H1 (cell line): Measurements from ENCODE around the gene COL4A1. TPM values are rescaled to one million over a fixed set of nuclear protein-coding genes. Genes with fewer than 3 reads are reported as not detected.

Experiments used
- CTCF ChIA-PET: fragments of 300-600 bp; sonication (Branson Sonifier 250); formaldehyde crosslinking; loops from one replicate; lab custom pipeline; 2021; ENCODE audit not compliant: partially characterized antibody; lab: Charles Lee
- POLR2A ChIA-PET: fragments of 300-600 bp; sonication (Branson Sonifier 250); formaldehyde crosslinking; loops from one replicate; lab custom pipeline; 2021; ENCODE audit warnings: inconsistent platforms; ENCODE audit not compliant: partially characterized antibody; lab: Charles Lee
- DNase-seq, 2 experiments: peaks; one replicate each; pipeline versions ENCODE4 v3.0.0 to v3.0.0-alpha.2; 2010 to 2022; ENCODE audit warnings: low spot score in 2 of 2, low read depth in 1 of 2, mixed read lengths in 1 of 2
- FAIRE-seq: peaks from 2 replicates; lab custom pipeline; 2011; peaks lifted over from hg19 to GRCh38; lab: Jason Lieb, UNC
- H2AFZ ChIP-seq: 2 replicates; pipeline ENCODE4 v1.8.1; 2012; ENCODE audit warnings: low read length, inconsistent platforms
- H2AK5ac ChIP-seq: 2 replicates; pipeline ENCODE4 v1.6.1; 2013; ENCODE audit warnings: low read depth, low read length
- H2BK120ac ChIP-seq: replicated peaks from 2 replicates; pipeline ENCODE3; 2013; ENCODE audit warnings: low read depth, low read length, inconsistent platforms
- H2BK12ac ChIP-seq: 2 replicates; pipeline ENCODE4 v1.6.1; 2013; ENCODE audit warnings: low read depth, low read length
- H2BK15ac ChIP-seq: 2 replicates; pipeline ENCODE4 v1.6.1; 2013; ENCODE audit warnings: low read length
- H2BK20ac ChIP-seq: 2 replicates; pipeline ENCODE4 v1.6.1; 2013; ENCODE audit warnings: low read length
- H2BK5ac ChIP-seq: 2 replicates; pipeline ENCODE4 v1.6.1; 2013; ENCODE audit warnings: low read depth, low read length
- H3K14ac ChIP-seq: 2 replicates; pipeline ENCODE4 v1.6.1; 2013; ENCODE audit warnings: inconsistent platforms; ENCODE audit not compliant: insufficient read length
- H3K18ac ChIP-seq: 2 replicates; pipeline ENCODE4 v1.6.1; 2013; ENCODE audit warnings: low read length; ENCODE audit errors: extremely low read depth
- H3K23ac ChIP-seq: 2 replicates; pipeline ENCODE4 v1.6.1; 2013; ENCODE audit warnings: inconsistent platforms; ENCODE audit not compliant: insufficient read length
- H3K23me2 ChIP-seq: 2 replicates; pipeline ENCODE4 v1.6.1; 2013; ENCODE audit warnings: low read depth, low read length
- H3K27ac ChIP-seq: 2 replicates; pipeline ENCODE4 v1.6.1; 2011; ENCODE audit warnings: low read depth, low read length, inconsistent platforms
- H3K27me3 ChIP-seq, 4 experiments: replicated peaks in 1 of 4; 1 replicate in 1 of 4; 2 replicates in 3 of 4; pipeline versions ENCODE4 v1.6.1 to v1.8.1; 2011 to 2013; ENCODE audit warnings: low read length in 3 of 4, mild to moderate bottlenecking in 3 of 4, inconsistent platforms in 2 of 4, mixed read lengths in 2 of 4, moderate library complexity in 1 of 4; ENCODE audit not compliant: control insufficient read depth in 3 of 4, insufficient read depth in 3 of 4; ENCODE audit errors: extremely low read depth in 1 of 4
- H3K36me3 ChIP-seq, 4 experiments: 2 replicates each; pipeline versions ENCODE4 v1.6.1 to v1.8.1; 2011 to 2013; ENCODE audit warnings: mild to moderate bottlenecking in 4 of 4, low read length in 3 of 4, moderate library complexity in 2 of 4, control low read depth in 1 of 4, inconsistent platforms in 1 of 4; ENCODE audit not compliant: insufficient read depth in 4 of 4, control insufficient read depth in 2 of 4
- H3K4ac ChIP-seq: replicated peaks from 2 replicates; pipeline ENCODE3; 2013; ENCODE audit warnings: low read length, low read depth, mixed read lengths, inconsistent platforms; ENCODE audit not compliant: insufficient read length
- H3K4me1 ChIP-seq, 4 experiments: replicated peaks in 1 of 4; 1 replicate in 1 of 4; 2 replicates in 3 of 4; pipeline versions ENCODE4 v1.6.1 to v1.8.1; 2011 to 2013; ENCODE audit warnings: low read length in 3 of 4, inconsistent platforms in 2 of 4, mixed read lengths in 1 of 4; ENCODE audit not compliant: insufficient read depth in 4 of 4, control insufficient read depth in 3 of 4
- H3K4me2 ChIP-seq, 2 experiments: 2 replicates each; pipeline versions ENCODE4 v1.6.1 to v1.8.1; 2011 to 2013; ENCODE audit warnings: low read depth in 2 of 2, low read length in 2 of 2, control low read depth in 1 of 2, inconsistent platforms in 1 of 2, mild to moderate bottlenecking in 1 of 2; ENCODE audit not compliant: insufficient read depth in 1 of 2
- H3K4me3 ChIP-seq, 4 experiments: fragments of 200-600, 300-600 bp in 1 of 4; sonication (generic), shearing (Covaris generic), sonication (Bioruptor Twin) in 1 of 4; 2 replicates each; pipeline versions ENCODE4 v1.5.1 to v1.8.1; 2011 to 2016; ENCODE audit warnings: low read length in 4 of 4, low read depth in 3 of 4, control low read depth in 2 of 4, inconsistent platforms in 2 of 4, mild to moderate bottlenecking in 2 of 4, mixed read lengths in 1 of 4, moderate library complexity in 1 of 4; ENCODE audit not compliant: insufficient read depth in 2 of 4; ENCODE audit errors: extremely low read depth in 1 of 4
- H3K56ac ChIP-seq: replicated peaks from 2 replicates; pipeline ENCODE3; 2013; ENCODE audit warnings: low read depth, mild to moderate bottlenecking, mixed read lengths, low read length, inconsistent platforms; ENCODE audit not compliant: insufficient read length
- H3K79me1 ChIP-seq: 2 replicates; pipeline ENCODE4 v1.6.1; 2013; ENCODE audit warnings: low read depth, low read length, control low read depth
- H3K79me2 ChIP-seq, 2 experiments: 2 replicates each; pipeline versions ENCODE4 v1.6.1 to v1.8.1; 2012 to 2013; ENCODE audit warnings: low read length in 2 of 2, mild to moderate bottlenecking in 2 of 2, inconsistent platforms in 1 of 2; ENCODE audit not compliant: insufficient read depth in 2 of 2, control insufficient read depth in 1 of 2
- H3K9ac ChIP-seq, 4 experiments: replicated peaks in 1 of 4; 1 replicate in 1 of 4; 2 replicates in 3 of 4; pipeline versions ENCODE4 v1.6.1 to v1.8.1; 2011 to 2013; ENCODE audit warnings: low read depth in 3 of 4, low read length in 3 of 4, control low read depth in 2 of 4, mild to moderate bottlenecking in 2 of 4, moderate library complexity in 2 of 4, inconsistent platforms in 1 of 4; ENCODE audit errors: extremely low read depth in 1 of 4
- H3K9me3 ChIP-seq, 2 experiments: 2 replicates each; pipeline versions ENCODE4 v1.6.1 to v1.8.1; 2012 to 2013; ENCODE audit warnings: mild to moderate bottlenecking in 2 of 2, moderate library complexity in 2 of 2, control low read depth in 1 of 2, inconsistent platforms in 1 of 2, low read depth in 1 of 2, low read length in 1 of 2, mixed read lengths in 1 of 2; ENCODE audit not compliant: insufficient read depth in 2 of 2
- H4K20me1 ChIP-seq, 2 experiments: replicated peaks in 1 of 2; 2 replicates each; pipeline versions ENCODE3 to v1.8.1; 2011 to 2013; ENCODE audit warnings: inconsistent platforms in 2 of 2, low read length in 2 of 2, mild to moderate bottlenecking in 1 of 2; ENCODE audit not compliant: insufficient read depth in 2 of 2, control insufficient read depth in 1 of 2
- H4K5ac ChIP-seq: 2 replicates; pipeline ENCODE4 v1.6.1; 2013; ENCODE audit warnings: low read length, low read depth, mixed read lengths, inconsistent platforms; ENCODE audit not compliant: insufficient read length
- H4K8ac ChIP-seq: 2 replicates; pipeline ENCODE4 v1.8.0; 2013; ENCODE audit warnings: mild to moderate bottlenecking, moderate library complexity, low read length, inconsistent platforms; ENCODE audit not compliant: insufficient read depth; ENCODE audit errors: extremely low read depth
- H4K91ac ChIP-seq: replicated peaks from 2 replicates; pipeline ENCODE3; 2013; ENCODE audit warnings: low read length, mixed read lengths, inconsistent platforms; ENCODE audit not compliant: insufficient read length
- ATF2 ChIP-seq: IDR thresholded peaks from 2 replicates; pipeline ENCODE4 v1.6.1; 2012; ENCODE audit warnings: low read length, inconsistent platforms
- CEBPB ChIP-seq: IDR thresholded peaks from 2 replicates; pipeline ENCODE4 v1.6.1; 2012; ENCODE audit warnings: low read depth, low read length
- EP300 ChIP-seq, 2 experiments: IDR thresholded peaks; 1 replicate in 1 of 2; 2 replicates in 1 of 2; pipeline ENCODE4 v1.6.1; 2011 to 2012; ENCODE audit warnings: low read depth in 2 of 2, low read length in 2 of 2, mild to moderate bottlenecking in 2 of 2, borderline replicate concordance in 1 of 2, inconsistent platforms in 1 of 2, moderate library complexity in 1 of 2
- HDAC2 ChIP-seq, 2 experiments: fragments of 300-600 bp in 1 of 2; sonication (generic) in 1 of 2; IDR thresholded peaks; 2 replicates each; pipeline ENCODE4 v1.6.1; 2011 to 2012; ENCODE audit warnings: low read depth in 2 of 2, low read length in 2 of 2, mild to moderate bottlenecking in 2 of 2, moderate library complexity in 2 of 2, borderline replicate concordance in 1 of 2, inconsistent platforms in 1 of 2
- NRF1 ChIP-seq: IDR thresholded peaks from 2 replicates; pipeline ENCODE4 v1.6.1; 2011; ENCODE audit warnings: mild to moderate bottlenecking, low read depth, low read length, improper control_type of control experiment
- POLR2AphosphoS5 ChIP-seq: IDR thresholded peaks from 2 replicates; pipeline ENCODE4 v1.6.1; 2011; ENCODE audit warnings: low read depth, low read length
- RBBP5 ChIP-seq: IDR thresholded peaks from 2 replicates; pipeline ENCODE4 v1.7.1; 2012; ENCODE audit warnings: low read depth, mild to moderate bottlenecking, inconsistent platforms, low read length, moderate library complexity, borderline replicate concordance
- SIN3A ChIP-seq, 2 experiments: IDR thresholded peaks in 1 of 2; conservative IDR thresholded peaks in 1 of 2; 2 replicates each; pipeline ENCODE4 v1.6.1; 2011 to 2012; ENCODE audit warnings: low read length in 2 of 2, improper control_type of control experiment in 1 of 2, low read depth in 1 of 2, mild to moderate bottlenecking in 1 of 2
- SP1 ChIP-seq: IDR thresholded peaks from 2 replicates; pipeline ENCODE4 v1.6.1; 2011; ENCODE audit warnings: low read depth, low read length
- WGBS, 2 experiments: shearing (Covaris generic) in 1 of 2; methylation state at CpG; one replicate each; pipeline versions ENCODE4 v1.1.6 to v1.1.7; 2013 to 2015; ENCODE audit warnings: low lambda C conversion rate in 2 of 2, mixed read lengths in 2 of 2, inconsistent platforms in 1 of 2, low coverage in 1 of 2, missing lambda C conversion rate in 1 of 2; ENCODE audit not compliant: insufficient replicate concordance in 2 of 2, insufficient coverage in 1 of 2, insufficient read length in 1 of 2; ENCODE audit errors: extremely low coverage in 1 of 2, missing lambda C conversion rate in 1 of 2; 5-methylcytosine and 5-hydroxymethylcytosine counted together
- polyA plus RNA-seq, 7 experiments: library from polyadenylated mRNA; depleted of rRNA in 3 of 7; stranded (reverse) in 5 of 7; unstranded in 2 of 7; fragments of >200 nt in 5 of 7; fragments of 200-250 nt in 2 of 7; gene quantifications; 1 replicate in 5 of 7; 2 replicates in 1 of 7; 4 replicates in 1 of 7; pipeline versions ENCODE4 v1.2.1 to v1.2.3, GENCODE V29; 2011 to 2013; ENCODE audit warnings: missing spikeins in 2 of 7, mixed read lengths in 2 of 7
- total RNA-seq: library from RNA; stranded (reverse); fragmentation: NEBNext Ultra II Directional; extraction: Animal tissue kit (Norgen Biotek cat#: 25700); gene quantifications from 2 replicates; pipeline ENCODE4 v1.2.1, GENCODE V29; 2021

The COL4A1 gene
- total and polyA plus RNA-seq, 2 of the 8 experiments (the other 6 are each of a cell fraction or from before 2014, with no cell fraction given): 30.7 to 82.0 TPM

DNA sequence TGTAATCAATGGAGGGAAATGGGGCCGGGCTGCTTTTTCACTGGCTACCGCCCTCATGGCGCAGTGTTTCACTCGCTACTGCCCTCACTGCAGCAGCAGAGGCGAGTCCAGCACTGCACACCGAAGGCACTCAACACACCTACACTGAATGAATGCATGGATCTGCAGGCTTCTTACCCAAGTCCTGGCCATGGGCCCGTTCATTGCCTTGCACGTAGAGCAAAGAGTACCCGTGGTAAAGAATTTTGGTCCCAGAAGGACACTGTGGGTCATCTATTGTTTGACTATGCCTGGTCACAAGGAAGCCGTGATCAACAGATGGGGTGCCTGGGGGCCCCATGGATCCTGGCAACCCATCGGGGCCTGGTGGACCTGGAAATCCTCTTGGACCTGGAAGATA is 144.9 kb downstream of the COL4A1 start:
- Histone ChIP-seq H3K4me1 (no peaks in the 10 kb centered on the region), H3K14ac (no peak overlapping the region), H3K27me3 (no peaks in the 10 kb centered on the region), H4K20me1 (no peaks in the 10 kb centered on the region), H3K23me2 (no peaks in the 10 kb centered on the region), H4K5ac (no peak overlapping the region), H3K18ac (no peak overlapping the region), H2BK12ac (no peak overlapping the region), H2AFZ (no peak overlapping the region), H3K9me3 (no peaks in the 10 kb centered on the region), H3K79me1 (no peaks in the 10 kb centered on the region; the same call in 1 of the 2 replicates), H2BK120ac (no peak overlapping the region), H3K23ac (no peak overlapping the region), H3K4me3 (no peak overlapping the region), H2BK5ac (no peak overlapping the region), H3K4ac (no peak overlapping the region), H2BK15ac (no peak overlapping the region), H3K56ac (no peak overlapping the region), H2AK5ac (no peak overlapping the region), H3K4me2 (no peak overlapping the region), H3K79me2 (no peaks in the 10 kb centered on the region), H4K8ac (no peak overlapping the region), H4K91ac (no peak overlapping the region), H3K36me3 (peaks cover 0 to 24% (median 9%) of the 10 kb centered on the region in 4 experiments; a peak in 6 of 8 replicates), H3K9ac (no peak overlapping the region), H3K27ac (no peak overlapping the region), H2BK20ac (no peak overlapping the region)
- POLR2A ChIA-PET: no interaction called here
- WGBS, 2 experiments: 85% methylated on average over 11 of the region's 11 CpGs; no CpG with 5 or more reads in 1 of the 2 experiments
- CTCF ChIA-PET: no interaction called here
- DNase-seq (no peak), FAIRE-seq (no peak)
- no peak for TF ChIP-seq SP1
- no peak for TF ChIP-seq NRF1
- TF ChIP-seq EP300 (IDR thresholded peaks at IDR 0.05; ENCODE audit: borderline replicate concordance in 1 of 2, low read depth in 2 of 2, low read length in 2 of 2): no peak
- TF ChIP-seq HDAC2 (IDR thresholded peaks at IDR 0.05; ENCODE audit: borderline replicate concordance in 1 of 2, low read depth in 2 of 2, low read length in 2 of 2): no peak
- no peak for TF ChIP-seq RBBP5
- TF ChIP-seq ATF2: no peak
- TF ChIP-seq SIN3A (conservative IDR thresholded peaks at IDR 0.05 in 1 of 2, IDR thresholded peaks at IDR 0.05 in 1 of 2; ENCODE audit: low read depth in 1 of 2, low read length in 2 of 2): no peak
- TF ChIP-seq CEBPB: no peak
- TF ChIP-seq POLR2AphosphoS5: no peak
